Ishikawa (cell line): Measurements from ENCODE around the gene SPSB3.

Source experiments
- EP300 ChIP-seq: IDR thresholded peaks from 2 replicates; pipeline ENCODE4 v1.6.1; 2012; ENCODE audit warnings: borderline replicate concordance
- MAX ChIP-seq: IDR thresholded peaks from 2 replicates; pipeline ENCODE4 v1.6.1; 2012
- RAD21 ChIP-seq: IDR thresholded peaks from 2 replicates; pipeline ENCODE4 v1.6.1; 2012; ENCODE audit warnings: low read depth
- ZBTB7A ChIP-seq: IDR thresholded peaks from 2 replicates; pipeline ENCODE4 v1.6.1; 2012; ENCODE audit warnings: low read depth

DNA sequence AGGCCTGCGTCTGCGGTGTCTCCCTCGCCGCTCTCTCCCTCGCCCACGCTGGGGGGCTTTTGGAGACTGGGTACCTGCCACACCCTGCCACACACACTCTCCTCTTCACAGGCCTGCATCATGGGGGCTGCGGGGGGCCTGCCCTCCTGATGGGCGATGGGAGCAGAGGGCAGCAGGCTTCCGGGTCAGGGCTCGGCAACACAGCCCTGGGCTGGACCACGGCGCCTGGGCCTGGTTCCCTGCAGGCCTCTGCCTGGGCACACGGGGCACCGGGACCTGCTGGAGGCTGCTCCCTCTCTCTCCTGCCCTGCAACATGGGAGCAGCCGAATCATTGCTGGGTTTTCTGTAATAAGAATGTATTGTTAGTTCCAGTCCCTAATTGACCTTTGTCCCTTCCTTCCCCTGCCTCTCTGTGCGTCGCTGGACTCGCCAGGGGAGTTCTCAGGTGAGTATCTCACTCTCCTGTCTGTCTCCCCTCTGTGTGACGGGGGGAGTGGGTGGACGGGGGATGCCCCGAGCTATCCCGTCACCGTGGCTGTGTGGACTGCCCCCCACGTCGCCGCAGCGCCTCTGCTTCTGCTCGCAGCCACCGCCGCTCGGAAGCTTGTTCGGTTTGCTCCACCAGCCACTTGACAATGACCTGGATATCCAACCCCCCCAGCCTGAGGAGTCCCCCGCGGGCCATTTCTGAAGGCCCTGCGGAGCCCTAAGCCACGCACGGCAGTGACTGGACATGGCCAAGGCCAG lies 24.5 kb downstream of the SPSB3 start:
- TF ChIP-seq ZBTB7A: no peak
- no peak for TF ChIP-seq RAD21
- no peak for TF ChIP-seq MAX
- TF ChIP-seq EP300: no peak
